SH-SY5Y (cell line): ENCODE measurements around the gene IMPG1.

Experiments used
- GATA2 ChIP-seq: IDR thresholded peaks from 2 replicates; pipeline ENCODE4 v1.6.1; 2011; ENCODE audit warnings: mild to moderate bottlenecking, low read depth, low read length
- GATA3 ChIP-seq: IDR thresholded peaks from 2 replicates; pipeline ENCODE4 v1.6.1; 2011; ENCODE audit warnings: low read depth, mild to moderate bottlenecking, low read length, moderate library complexity

IMPG1 gene

DNA sequence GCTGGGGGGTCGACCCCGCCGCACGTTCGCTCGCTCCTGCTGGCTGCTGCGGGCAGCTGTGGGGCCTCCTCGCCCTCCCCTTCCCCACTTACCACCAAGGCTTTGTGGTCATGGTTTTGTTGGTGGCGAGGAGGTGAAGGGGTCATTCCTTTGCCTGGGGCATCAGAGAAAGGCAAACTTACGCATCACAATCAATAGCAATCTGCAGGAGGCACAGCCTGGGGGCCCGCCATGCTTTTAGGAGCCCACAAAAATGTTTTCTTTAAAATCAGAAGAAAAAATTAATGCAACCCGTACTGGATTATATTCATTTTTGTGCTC is 137.0 kb downstream of the IMPG1 start:
- TF ChIP-seq GATA3, result no peak
- TF ChIP-seq GATA2, result no peak

DNA sequence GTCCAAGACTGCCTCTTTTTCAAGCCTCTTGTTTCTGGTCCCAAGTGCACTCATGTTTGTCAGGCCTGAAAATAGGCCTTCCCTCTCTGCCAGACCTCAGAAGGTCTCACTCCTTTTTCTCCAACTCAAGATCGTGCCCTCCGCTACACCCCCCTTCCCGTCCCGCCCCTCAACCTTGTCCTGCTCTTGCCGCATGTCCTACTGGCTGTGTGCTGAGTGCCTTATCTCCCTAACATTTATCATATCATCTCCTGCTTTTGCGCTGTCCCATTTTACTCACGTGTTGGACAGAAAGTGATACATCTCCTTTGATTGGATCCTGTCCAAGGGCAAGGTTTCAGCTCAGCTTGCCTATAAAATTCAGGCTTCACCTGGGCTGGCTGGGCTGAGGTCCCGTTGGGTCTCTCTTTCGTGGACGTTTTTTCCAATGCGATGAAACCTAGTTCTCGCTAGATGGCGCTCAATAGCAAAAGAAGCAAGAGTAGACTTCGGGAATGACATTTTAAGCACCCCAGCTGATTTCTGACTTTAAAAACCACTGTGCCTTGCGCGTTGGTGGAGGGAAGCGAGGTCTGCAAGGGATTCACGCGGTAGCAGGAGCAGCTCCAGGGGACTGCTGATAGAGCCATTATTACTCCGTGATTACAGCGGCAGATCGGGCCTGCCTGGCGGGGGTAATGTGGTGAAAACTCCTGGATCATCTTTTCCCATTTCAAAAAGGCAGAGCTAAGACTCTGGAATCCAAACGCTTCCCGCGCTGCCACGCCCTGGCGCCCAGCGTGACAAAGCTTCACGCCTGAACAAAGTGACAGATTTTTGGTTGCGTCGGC is 137.6 kb downstream of the IMPG1 start:
- TF ChIP-seq GATA2, result no peak
- TF ChIP-seq GATA3, result no peak

DNA sequence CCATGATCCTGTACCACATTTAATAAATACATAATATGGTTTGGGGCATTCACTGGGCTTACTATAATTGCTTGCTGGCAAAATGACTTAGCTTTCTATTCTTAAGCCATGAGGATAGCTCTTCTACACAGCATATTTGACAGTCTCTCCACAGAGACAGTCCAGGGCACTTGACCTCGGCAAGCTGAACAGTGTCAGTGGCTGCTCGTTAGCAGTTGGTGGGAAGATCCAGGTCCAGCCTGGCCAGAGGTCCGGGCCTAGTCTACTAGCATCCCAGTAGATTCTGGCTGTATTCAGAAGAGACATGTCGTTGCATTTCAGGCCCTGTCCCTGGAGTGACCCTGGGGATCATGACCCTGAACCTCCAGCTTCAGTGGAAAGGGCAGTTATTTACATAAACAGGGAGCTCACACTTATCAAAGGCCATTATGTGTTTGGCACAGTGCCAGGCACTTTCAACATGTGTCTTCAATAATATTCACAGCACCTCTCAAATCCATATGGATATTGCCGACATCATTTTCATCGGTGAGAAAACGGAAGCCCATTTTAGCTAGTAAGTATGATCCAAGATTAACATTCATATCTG is 139.0 kb downstream of the IMPG1 start:
- no peak for TF ChIP-seq GATA2
- no peak for TF ChIP-seq GATA3

DNA sequence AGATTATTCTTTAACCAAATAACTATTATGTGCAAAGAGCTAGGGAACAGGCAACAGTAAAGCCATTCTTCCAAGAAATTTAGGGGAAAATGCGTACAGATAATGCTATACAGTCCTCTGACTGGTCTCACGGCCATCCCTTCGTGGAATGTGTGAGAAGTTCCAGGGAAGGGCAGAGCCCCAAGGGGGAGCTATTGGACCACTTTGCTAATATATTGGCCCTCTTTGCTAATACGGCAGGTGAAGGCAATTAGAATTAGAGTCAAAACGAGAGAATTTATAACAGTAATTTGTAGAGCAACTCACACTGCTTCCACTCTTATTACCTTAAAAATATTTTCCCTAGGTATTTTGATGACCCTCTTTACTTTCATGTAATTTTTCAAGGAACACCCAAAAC is 140.4 kb downstream of the IMPG1 start:
- no peak for TF ChIP-seq GATA3
- no peak for TF ChIP-seq GATA2

GRCh38 chr6:75931011-75931680 is 141.3 kb downstream of the IMPG1 start:
- no peak for TF ChIP-seq GATA3
- TF ChIP-seq GATA2, result no peak

DNA sequence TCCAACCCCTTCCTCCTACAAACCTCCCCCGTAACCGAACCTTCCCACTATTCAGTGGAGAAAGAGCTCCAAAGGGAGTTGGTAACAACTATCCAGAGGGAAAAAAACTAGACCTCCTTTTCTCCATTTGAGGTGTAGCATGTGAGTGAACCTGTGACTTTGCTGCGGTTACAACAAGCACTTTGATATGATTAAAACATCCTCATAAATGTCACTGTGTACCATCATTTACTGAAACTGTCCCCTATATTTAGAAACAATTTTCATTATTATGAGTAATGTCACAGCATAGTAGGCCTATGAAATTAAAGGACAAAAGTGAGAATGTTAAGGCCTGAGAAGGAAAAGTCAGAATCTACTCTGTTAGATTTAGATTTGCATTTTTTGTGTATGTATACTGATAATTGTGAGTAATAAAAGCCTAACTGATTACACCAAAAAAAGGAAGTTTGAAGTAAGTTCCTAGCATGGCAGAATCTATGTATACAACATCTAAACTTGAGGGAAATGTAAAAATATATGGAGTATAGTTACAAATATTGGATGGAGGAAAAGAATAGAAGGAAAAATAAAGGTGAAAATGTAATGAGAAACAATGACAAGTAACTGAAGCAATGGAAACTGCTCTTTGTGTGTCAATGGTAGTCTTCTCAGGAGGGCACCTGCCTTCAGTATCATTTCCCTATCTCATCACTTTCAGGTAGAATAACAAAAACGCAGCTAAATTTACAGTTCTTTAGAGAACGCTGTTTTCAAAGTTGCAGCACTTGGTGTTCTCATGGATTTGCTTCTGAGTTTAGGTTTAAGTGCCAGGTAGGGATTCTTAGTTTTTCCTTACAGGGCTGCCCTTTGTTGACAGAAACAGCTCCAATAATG is 145.9 kb downstream of the IMPG1 start:
- TF ChIP-seq GATA3, result no peak
- TF ChIP-seq GATA2, result no peak

GRCh38 chr6:75922226-75922625 is 150.2 kb downstream of the IMPG1 start:
- TF ChIP-seq GATA2 (no peak), GATA3 (no peak)

- TF ChIP-seq GATA2, result no peak
- TF ChIP-seq GATA3, result no peak
These were observed 159.4 kb downstream of the IMPG1 start for GRCh38 chr6:75913040-75913439.

DNA sequence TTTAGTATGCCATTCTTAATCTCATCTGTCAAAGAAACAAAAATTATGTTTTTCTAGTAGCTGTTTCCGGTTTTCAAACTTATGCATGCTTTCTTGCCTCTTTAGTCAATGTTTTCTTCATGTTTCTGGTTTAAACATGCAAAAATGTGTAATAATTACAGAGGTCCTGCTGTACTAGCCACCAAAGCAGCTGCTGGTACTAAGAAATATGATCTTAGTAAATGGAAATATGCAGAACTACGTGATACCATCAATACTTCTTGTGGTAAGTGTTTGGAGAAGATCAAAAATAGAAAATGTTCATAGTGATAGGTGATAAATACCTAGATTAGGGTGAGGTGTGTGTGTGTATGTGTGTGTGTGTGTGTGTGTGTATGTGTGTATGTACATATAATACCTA is 165.0 kb downstream of the IMPG1 start:
- no peak for TF ChIP-seq GATA3
- no peak for TF ChIP-seq GATA2

DNA sequence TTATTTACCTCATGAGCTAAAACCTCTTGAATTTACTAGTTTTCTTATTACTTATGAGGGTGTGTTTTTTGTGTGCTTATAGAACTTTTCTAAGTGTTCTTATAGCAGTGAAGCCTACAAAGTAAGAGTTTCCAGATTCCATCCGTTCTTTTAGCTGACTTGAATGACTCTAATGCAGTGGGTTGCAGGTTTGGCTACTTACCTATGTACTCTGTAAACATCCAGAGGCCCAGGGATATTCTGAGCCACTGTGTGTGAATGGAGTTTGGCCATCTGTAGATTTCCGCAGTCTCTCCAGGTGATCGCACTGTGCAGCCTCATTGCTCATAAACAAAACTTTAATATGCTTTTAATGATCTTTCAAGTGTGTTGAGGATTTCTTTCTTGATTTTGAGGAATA is 165.6 kb downstream of the IMPG1 start:
- TF ChIP-seq GATA2, result no peak
- no peak for TF ChIP-seq GATA3

DNA sequence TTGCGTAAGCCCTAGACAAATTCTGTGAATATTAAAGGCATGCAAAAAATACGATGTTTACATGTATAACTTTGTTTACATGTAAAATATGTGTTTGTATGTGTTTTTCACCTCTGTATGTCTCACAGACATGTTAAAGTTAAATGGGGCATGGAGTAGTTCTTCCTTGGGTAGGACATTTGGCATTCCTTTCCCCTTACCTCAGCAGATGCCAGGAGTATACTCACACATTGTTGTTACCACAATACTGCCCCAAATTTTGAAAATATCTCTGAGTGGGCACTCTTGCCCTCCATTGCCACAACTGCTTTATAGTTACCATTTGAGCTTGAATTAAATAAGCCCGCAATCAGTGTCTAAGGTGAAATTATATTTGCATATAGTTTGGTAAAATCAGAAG is 175.9 kb downstream of the IMPG1 start:
- TF ChIP-seq GATA3 (no peak), GATA2 (no peak)

GRCh38 chr6:75893776-75894152 is 178.7 kb downstream of the IMPG1 start:
- TF ChIP-seq GATA3 (no peak), GATA2 (no peak)

GRCh38 chr6:75893058-75893775 is 179.2 kb downstream of the IMPG1 start:
- TF ChIP-seq GATA2 (no peak), GATA3 (no peak)
